ENCODE data around the gene BRICD5.

GRCh38 chr16:2246301-2246885 lies 35.7 kb upstream of the BRICD5 start:
- TF ChIP-seq CTCF (IDR thresholded peaks at IDR 0.05; ENCODE audit: borderline replicate concordance, extremely low read depth, low read length, poor library complexity, severe bottlenecking), result no peak
- TF ChIP-seq EZH2 (IDR thresholded peaks at IDR 0.05; ENCODE audit: borderline replicate concordance, low read depth, low read length, severe bottlenecking), result no peak
